ENCODE data around the gene MROH7.

- no peak for TF ChIP-seq YY1 (IDR thresholded peaks at IDR 0.05; ENCODE audit: insufficient read depth, insufficient read length)
- no peak for TF ChIP-seq ZNF274 (IDR thresholded peaks at IDR 0.05; ENCODE audit: low read depth, low read length)
These were observed 37.5 kb upstream of the MROH7 start for GRCh38 chr1:54604051-54604450.

Measured in NT2/D1 (cell line).